HG02588 (cell line): ENCODE measurements around the gene GLRA3.
"Not testable (repeated sequence)": the region's sequence is repeated elsewhere in the genome, so short reads cannot be mapped to it uniquely, and the experiment has no call there.

Experiments used
- ATAC-seq: cut with Tn5 transposase; IDR thresholded peaks from one replicate; pipeline ENCODE4 v1.9.1; 2021; ENCODE audit warnings: mild to moderate bottlenecking, moderate library complexity; ENCODE audit not compliant: unreplicated experiment

The GLRA3 gene

GRCh38 chr4:174669270-174669669 is 159.8 kb downstream of the GLRA3 start:
- ATAC-seq, result no peak

GRCh38 chr4:174665799-174666198 is 163.2 kb downstream of the GLRA3 start:
- no peak for ATAC-seq

- ATAC-seq, result no peak
Observed at GRCh38 chr4:174663216-174663615, 165.8 kb downstream of the GLRA3 start.

- ATAC-seq, result no peak
Observed at GRCh38 chr4:174658246-174658645, 170.8 kb downstream of the GLRA3 start.

- ATAC-seq, result no peak
Observed at GRCh38 chr4:174657472-174657871, 171.6 kb downstream of the GLRA3 start.

- no peak for ATAC-seq
Observed at GRCh38 chr4:174654634-174655033, 174.4 kb downstream of the GLRA3 start.

GRCh38 chr4:174650711-174651355 is 178.2 kb downstream of the GLRA3 start:
- ATAC-seq, result no peak

GRCh38 chr4:174648812-174649211 is 180.2 kb downstream of the GLRA3 start:
- ATAC-seq, result no peak

- no peak for ATAC-seq
Observed at GRCh38 chr4:174646326-174646725, 182.7 kb downstream of the GLRA3 start.

GRCh38 chr4:174640146-174640545 is 188.9 kb downstream of the GLRA3 start:
- ATAC-seq, result no peak

- no peak for ATAC-seq
Observed at GRCh38 chr4:174635732-174636131, 193.3 kb downstream of the GLRA3 start.

- ATAC-seq, result no peak
Observed at GRCh38 chr4:174633399-174633798, 195.6 kb downstream of the GLRA3 start.

GRCh38 chr4:174631901-174632758 is 196.9 kb downstream of the GLRA3 start:
- peak; percentile 71 for ATAC-seq

- ATAC-seq, result not testable (repeated sequence)
Observed at GRCh38 chr4:174629907-174630450, 199.1 kb downstream of the GLRA3 start.

- ATAC-seq, result no peak
Observed at GRCh38 chr4:174629265-174629664, 199.8 kb downstream of the GLRA3 start.

- no peak for ATAC-seq
Observed at GRCh38 chr4:174628191-174628590, 200.9 kb downstream of the GLRA3 start.

- no peak for ATAC-seq
Observed at GRCh38 chr4:174627473-174627872, 201.6 kb downstream of the GLRA3 start.

- no peak for ATAC-seq
Observed at GRCh38 chr4:174626342-174627008, 202.6 kb downstream of the GLRA3 start.

GRCh38 chr4:174616661-174617060 is 212.4 kb downstream of the GLRA3 start:
- ATAC-seq, result no peak

GRCh38 chr4:174613979-174614378 is 215.1 kb downstream of the GLRA3 start:
- ATAC-seq, result no peak

- ATAC-seq, result no peak
Observed at GRCh38 chr4:174611792-174612191, 217.3 kb downstream of the GLRA3 start.
